CD4-positive, alpha-beta T cell (primary cell): ENCODE data around the gene IFI27L1. TPM values are rescaled to one million over a fixed set of nuclear protein-coding genes. Genes with fewer than 3 reads are reported as not detected.

Experiments
- ATAC-seq: fragments of 200-7000 bp; cut with Tn5 transposase; one replicate; pipeline ENCODE4 v1.10.0; 2022; ENCODE audit warnings: mild to moderate bottlenecking; ENCODE audit not compliant: poor library complexity
- CTCF ChIA-PET: fragments of 350-600 bp; sonication (Branson Sonifier 250); formaldehyde crosslinking; loops from one replicate; lab custom pipeline; 2021; ENCODE audit warnings: antibody characterized with exemption, inconsistent platforms; lab: Charles Lee
- POLR2A ChIA-PET: fragments of 350-600 bp; sonication (Branson Sonifier 250); formaldehyde crosslinking; loops from one replicate; lab custom pipeline; 2021; ENCODE audit warnings: antibody characterized with exemption, inconsistent platforms; lab: Charles Lee
- DNase-seq, 14 experiments: peaks; one replicate each; pipeline ENCODE4 v3.0.0-alpha.2; 2013 to 2020; ENCODE audit warnings: mixed read lengths in 2 of 14
- H3K27ac ChIP-seq, 2 donors: one replicate each; pipeline versions ENCODE4 v1.5.1 to v1.7.0; 2013; ENCODE audit warnings: low read length in 2 of 2, low read depth in 1 of 2, mild to moderate bottlenecking in 1 of 2
- H3K27me3 ChIP-seq, 2 experiments: 1 replicate in 1 of 2; 2 replicates in 1 of 2; pipeline versions ENCODE4 v1.6.1 to v1.7.0; 2013; ENCODE audit warnings: low read length in 2 of 2, control low read depth in 1 of 2, mild to moderate bottlenecking in 1 of 2, moderate library complexity in 1 of 2; ENCODE audit not compliant: insufficient read depth in 2 of 2, control insufficient read depth in 1 of 2
- H3K36me3 ChIP-seq: one replicate; pipeline ENCODE4 v1.6.1; 2013; ENCODE audit warnings: low read length, control low read depth; ENCODE audit not compliant: insufficient read depth
- H3K4me1 ChIP-seq: one replicate; pipeline ENCODE4 v1.6.1; 2013; ENCODE audit warnings: low read length, control low read depth; ENCODE audit not compliant: insufficient read depth
- H3K4me3 ChIP-seq: one replicate; pipeline ENCODE4 v1.5.1; 2013; ENCODE audit warnings: mild to moderate bottlenecking, low read length, moderate library complexity
- H3K9me3 ChIP-seq, 2 experiments: 1 replicate in 1 of 2; 2 replicates in 1 of 2; pipeline versions ENCODE4 v1.6.1 to v1.7.0; 2013; ENCODE audit warnings: low read length in 2 of 2, mild to moderate bottlenecking in 2 of 2, control low read depth in 1 of 2, moderate library complexity in 1 of 2; ENCODE audit not compliant: control insufficient read depth in 1 of 2, insufficient read depth in 1 of 2
- H3K27ac Mint-ChIP-seq: one replicate; pipeline ENCODE4 v1.8.0; 2020; ENCODE audit warnings: mixed read lengths
- H3K27me3 Mint-ChIP-seq: one replicate; pipeline ENCODE4 v1.8.0; 2021; ENCODE audit warnings: mixed read lengths
- H3K36me3 Mint-ChIP-seq: one replicate; pipeline ENCODE4 v1.8.0; 2021; ENCODE audit warnings: low read depth, mixed read lengths
- H3K4me1 Mint-ChIP-seq: one replicate; pipeline ENCODE4 v1.8.0; 2021; ENCODE audit warnings: low read depth, mixed read lengths
- H3K4me3 Mint-ChIP-seq: one replicate; pipeline ENCODE4 v1.8.0; 2020; ENCODE audit warnings: mild to moderate bottlenecking, mixed read lengths
- H3K9me3 Mint-ChIP-seq: one replicate; pipeline ENCODE4 v1.8.0; 2020; ENCODE audit warnings: mixed read lengths
- intact Hi-C, 2 experiments: fragments of 100-400 bp; cut with DNase I in 1 of 2; cut with micrococcal nuclease in 1 of 2; formaldehyde crosslinking; loops; one replicate each; pipeline versions ENCODE4 v1.15.1 to v1.9.0; 2023 to 2025; cut with DNase I, micrococcal nuclease
- total RNA-seq, 174 experiments: library from RNA in 2 of 174; stranded (reverse) in 2 of 174; gene quantifications; one replicate each; pipeline ENCODE4 v1.2.3 and lab custom pipeline; 2021 to 2026
- TF ChIP-seq, protein P1 (sequence below): fragments of 200-600 bp; IDR thresholded peaks from one replicate; pipeline ENCODE4 v1.8.0; 2022; ENCODE audit warnings: antibody characterized with exemption, mild to moderate bottlenecking

IFI27L1 gene
- total RNA-seq, 2 experiments from 2014 or later = 14.1 to 14.3 TPM

DNA sequence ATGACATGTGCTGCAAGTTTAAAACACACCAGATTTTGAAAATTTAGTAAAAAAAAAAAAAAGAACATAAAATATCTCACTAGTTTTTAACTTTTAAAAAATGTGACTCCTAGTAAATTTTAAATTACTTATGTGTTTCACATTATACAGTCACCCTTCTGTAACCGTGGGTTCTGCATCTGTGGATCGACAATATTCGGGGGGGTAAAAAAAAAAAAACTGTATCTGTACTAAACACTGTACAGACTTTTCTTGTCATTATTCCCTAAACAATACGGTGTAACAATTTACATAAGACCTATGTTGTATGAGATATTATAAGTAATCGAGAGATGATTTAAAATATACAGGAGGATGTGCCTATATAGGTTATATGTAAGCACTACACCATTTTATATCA is 3.3 kb upstream of the IFI27L1 start:
- H3K27ac Mint-ChIP-seq = peak overlapping the region; percentile 97
- Histone ChIP-seq H3K4me3 (peak overlapping the region; percentile 98), H3K36me3 (peaks cover 37% of the 10 kb centered on the region)

DNA sequence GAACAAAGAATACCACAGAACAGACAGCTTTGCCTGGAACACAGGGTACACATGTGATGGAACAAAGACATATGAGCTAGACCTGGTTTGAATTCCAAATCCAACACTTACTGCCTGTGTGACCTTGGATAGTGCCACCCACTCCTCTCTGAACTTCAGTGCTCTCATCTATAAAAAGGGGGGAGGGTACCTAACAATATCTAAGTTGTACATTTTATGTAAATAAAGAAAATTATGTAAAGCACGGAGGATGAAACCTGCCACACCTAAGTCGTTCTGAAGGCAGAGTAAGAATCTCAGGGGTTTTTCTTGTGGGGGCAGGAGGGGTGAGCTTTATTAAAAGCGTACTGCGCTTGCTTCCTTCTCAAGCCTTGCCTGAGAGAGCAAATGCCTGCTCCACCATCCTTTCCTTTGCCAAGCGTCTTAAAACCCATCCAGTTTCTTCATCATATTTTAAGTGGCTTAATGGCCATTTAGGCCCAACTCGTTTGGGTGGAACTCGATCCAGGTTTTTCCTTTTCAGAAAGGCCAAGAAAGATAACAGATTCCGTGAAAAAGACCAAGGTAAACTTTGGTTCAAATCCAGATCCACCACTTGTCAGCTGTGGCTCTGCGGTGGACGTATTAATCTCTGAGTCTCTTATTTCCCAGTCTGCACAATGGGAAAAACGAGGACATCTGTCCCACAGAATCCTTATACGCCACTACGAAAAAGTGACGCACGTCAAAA is 1.1 kb upstream of the IFI27L1 start:
- Histone ChIP-seq H3K27ac (peak overlapping the region; percentile 93), H3K9me3 (peaks cover 0 to 5% of the 10 kb centered on the region in 2 experiments), H3K4me3 (peak overlapping the region; percentile 98), H3K27me3 (no peaks in the 10 kb centered on the region), H3K4me1 (peaks cover 31% of the 10 kb centered on the region), H3K36me3 (peaks cover 29% of the 10 kb centered on the region)
- peaks cover 64% of the 10 kb centered on the region for H3K36me3 Mint-ChIP-seq
- H3K9me3 Mint-ChIP-seq = peaks cover 4% of the 10 kb centered on the region
- ChIA-PET CTCF (interaction anchor here (1.2 to 3.0 kb wide), 4 partner anchors 43 to 140 kb away, joined by 4 to 10 read pairs (median 6); no protein-coding TSS in a partner anchor), POLR2A (interaction anchor here (0.6 to 3.7 kb wide), 19 partner anchors 11 to 1078 kb away, joined by 3 to 33 read pairs (median 5); partner anchors contain the start of genes DICER1, IFI27L2, LYSET and MOAP1)
- H3K4me3 Mint-ChIP-seq = peak overlapping the region; percentile 99
- intact Hi-C loops = loop anchor here (2.0 to 10.0 kb wide), 4 partner anchors 53 to 965 kb away; partner anchors contain the start of genes BTBD7 (in 1 of the 2), ITPK1 (in 1 of the 2) and OTUB2 (in 1 of the 2)
- TF ChIP-seq, protein P1, sequence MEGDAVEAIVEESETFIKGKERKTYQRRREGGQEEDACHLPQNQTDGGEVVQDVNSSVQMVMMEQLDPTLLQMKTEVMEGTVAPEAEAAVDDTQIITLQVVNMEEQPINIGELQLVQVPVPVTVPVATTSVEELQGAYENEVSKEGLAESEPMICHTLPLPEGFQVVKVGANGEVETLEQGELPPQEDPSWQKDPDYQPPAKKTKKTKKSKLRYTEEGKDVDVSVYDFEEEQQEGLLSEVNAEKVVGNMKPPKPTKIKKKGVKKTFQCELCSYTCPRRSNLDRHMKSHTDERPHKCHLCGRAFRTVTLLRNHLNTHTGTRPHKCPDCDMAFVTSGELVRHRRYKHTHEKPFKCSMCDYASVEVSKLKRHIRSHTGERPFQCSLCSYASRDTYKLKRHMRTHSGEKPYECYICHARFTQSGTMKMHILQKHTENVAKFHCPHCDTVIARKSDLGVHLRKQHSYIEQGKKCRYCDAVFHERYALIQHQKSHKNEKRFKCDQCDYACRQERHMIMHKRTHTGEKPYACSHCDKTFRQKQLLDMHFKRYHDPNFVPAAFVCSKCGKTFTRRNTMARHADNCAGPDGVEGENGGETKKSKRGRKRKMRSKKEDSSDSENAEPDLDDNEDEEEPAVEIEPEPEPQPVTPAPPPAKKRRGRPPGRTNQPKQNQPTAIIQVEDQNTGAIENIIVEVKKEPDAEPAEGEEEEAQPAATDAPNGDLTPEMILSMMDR = no peak
- DNase-seq (peak in 4 of 14 experiments; percentile 21 to 56 (median 44)), ATAC-seq (no peak)
- peak overlapping the region; percentile 97 for H3K27ac Mint-ChIP-seq
- no peaks in the 10 kb centered on the region for H3K27me3 Mint-ChIP-seq
- peaks cover 69% of the 10 kb centered on the region for H3K4me1 Mint-ChIP-seq

More for the DNA sequence above, 3.3 kb upstream of the IFI27L1 start:
- Mint-ChIP-seq H3K27me3 (no peaks in the 10 kb centered on the region), H3K4me1 (peaks cover 81% of the 10 kb centered on the region), H3K9me3 (peaks cover 8% of the 10 kb centered on the region), H3K36me3 (peaks cover 84% of the 10 kb centered on the region), H3K4me3 (peak overlapping the region; percentile 99)
- no peak overlapping the region for H3K27ac ChIP-seq
- no peak for DNase-seq
- CTCF ChIA-PET = no interaction called here
- H3K9me3 ChIP-seq = peaks cover 4 to 6% of the 10 kb centered on the region in 2 experiments
- POLR2A ChIA-PET = no interaction called here
- intact Hi-C loops = no loop called here
- TF ChIP-seq, protein P1 = no peak
- no peak for ATAC-seq
- peaks cover 31% of the 10 kb centered on the region for H3K4me1 ChIP-seq
- H3K27me3 ChIP-seq = no peaks in the 10 kb centered on the region

DNA sequence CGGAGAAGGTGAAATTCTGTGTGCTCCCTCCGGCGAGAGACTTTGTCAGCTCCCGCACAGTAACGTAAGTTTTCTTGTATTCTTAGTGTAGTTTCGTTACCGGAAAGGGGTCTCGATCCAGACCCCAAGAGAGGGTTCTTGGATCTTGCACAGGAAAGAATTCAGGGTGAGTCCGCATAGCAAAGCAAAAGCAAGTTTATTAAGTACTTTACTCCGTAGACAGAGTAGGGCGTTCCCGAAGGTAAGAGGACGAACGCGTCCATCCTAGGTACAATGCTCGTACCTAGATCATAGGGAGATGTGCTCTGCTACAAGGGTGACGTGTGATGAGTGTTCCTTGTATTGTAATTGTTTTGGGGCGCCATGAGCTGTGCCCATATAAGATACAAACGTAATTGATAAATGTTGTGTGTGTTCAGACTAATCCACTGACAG is 293 bp downstream of the IFI27L1 start:
- TF ChIP-seq, protein P1 = no peak
- intact Hi-C loops = loop anchor here (2.0 to 10.0 kb wide), 4 partner anchors 51 to 967 kb away; partner anchors contain the start of genes BTBD7 (in 1 of the 2), ITPK1 (in 1 of the 2) and OTUB2 (in 1 of the 2)
- peak; percentile 29 for ATAC-seq
- Histone ChIP-seq H3K4me1 (peaks cover 29% of the 10 kb centered on the region), H3K27ac (peak overlapping the region; percentile 27 to 93), H3K36me3 (peaks cover 27% of the 10 kb centered on the region), H3K4me3 (peak overlapping the region; percentile 98), H3K9me3 (no peaks in the 10 kb centered on the region), H3K27me3 (no peaks in the 10 kb centered on the region)
- Mint-ChIP-seq H3K4me3 (peak overlapping the region; percentile 99), H3K27ac (peak overlapping the region; percentile 97), H3K36me3 (peaks cover 51% of the 10 kb centered on the region), H3K27me3 (no peaks in the 10 kb centered on the region), H3K4me1 (peaks cover 57% of the 10 kb centered on the region), H3K9me3 (no peaks in the 10 kb centered on the region)
- CTCF ChIA-PET = interaction anchor here (1.0 to 3.0 kb wide), 6 partner anchors 10 to 142 kb away, joined by 3 to 10 read pairs (median 5); no protein-coding TSS in a partner anchor
- DNase-seq = peak in 2 of 14 experiments; percentile 45 to 48
- POLR2A ChIA-PET = interaction anchor here (0.7 to 3.7 kb wide), 28 partner anchors 9 to 1960 kb away, joined by 3 to 33 read pairs (median 5); partner anchors contain the start of genes DICER1, GOLGA5, IFI27L2 and OTUB2
